Large intestine (tissue), 3 donors: ENCODE data around the gene FARP1. TPM values are rescaled to one million over a fixed set of nuclear protein-coding genes. Genes with fewer than 3 reads are reported as not detected.

Experiments used
- DNase-seq, 2 donors: peaks; one replicate each; pipeline versions ENCODE4 v3.0.0 to v3.0.0-alpha.2; 2013
- H3K27ac ChIP-seq: one replicate; pipeline ENCODE4 v1.5.1; 2013; ENCODE audit warnings: low read length
- H3K27me3 ChIP-seq: 2 replicates; pipeline ENCODE4 v1.6.1; 2013; ENCODE audit warnings: low read length; ENCODE audit not compliant: control insufficient read depth, insufficient read depth
- H3K36me3 ChIP-seq: 2 replicates; pipeline ENCODE4 v1.6.1; 2013; ENCODE audit warnings: low read length; ENCODE audit not compliant: control insufficient read depth, insufficient read depth
- H3K4me1 ChIP-seq: one replicate; pipeline ENCODE4 v1.6.1; 2013; ENCODE audit warnings: low read length; ENCODE audit not compliant: control insufficient read depth, insufficient read depth
- H3K4me3 ChIP-seq: one replicate; pipeline ENCODE4 v1.5.1; 2013; ENCODE audit warnings: low read length
- H3K9me3 ChIP-seq: one replicate; pipeline ENCODE4 v1.6.1; 2013; ENCODE audit warnings: mild to moderate bottlenecking, low read depth, low read length, moderate library complexity; ENCODE audit not compliant: control insufficient read depth
- WGBS: methylation state at CpG from one replicate; pipeline ENCODE4 v1.1.5; 2013; ENCODE audit warnings: low lambda C conversion rate; ENCODE audit not compliant: insufficient coverage; 5-methylcytosine and 5-hydroxymethylcytosine counted together
- polyA plus RNA-seq: library from polyadenylated mRNA; unstranded; fragments of 120-200 nt; gene quantifications from one replicate; pipeline ENCODE4 v1.2.1, GENCODE V29; 2013

The FARP1 gene
- polyA plus RNA-seq, 1 donor, result 27.6 TPM

DNA sequence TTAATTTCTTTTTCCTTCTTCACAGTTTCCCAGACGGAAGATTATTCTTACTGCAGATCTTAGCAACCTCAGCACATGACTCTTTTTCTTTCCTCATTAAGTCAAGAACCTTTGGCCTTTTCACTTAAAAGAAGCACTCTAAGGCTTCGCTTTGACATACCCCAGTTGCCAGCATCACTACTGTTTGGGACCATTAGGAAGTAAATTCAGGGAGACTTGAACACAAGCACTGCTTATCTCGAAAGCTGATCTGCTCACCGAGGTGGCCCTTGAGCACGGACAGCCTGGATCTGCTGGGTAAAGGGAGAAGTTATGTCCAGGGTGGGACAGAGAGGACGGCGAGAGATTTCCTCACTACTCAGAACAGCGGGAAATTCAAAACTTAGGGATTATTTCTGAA lies 185.6 kb downstream of the FARP1 start:
- H3K27ac ChIP-seq, result no peak overlapping the region
- peaks cover 4% of the 10 kb centered on the region for H3K4me1 ChIP-seq
- 56% methylated on average over 1 of the region's 8 CpGs for WGBS
- no peak overlapping the region for H3K4me3 ChIP-seq
- no peaks in the 10 kb centered on the region for H3K36me3 ChIP-seq
- H3K27me3 ChIP-seq, result no peaks in the 10 kb centered on the region
- no peaks in the 10 kb centered on the region for H3K9me3 ChIP-seq
- DNase-seq, result no peak

DNA sequence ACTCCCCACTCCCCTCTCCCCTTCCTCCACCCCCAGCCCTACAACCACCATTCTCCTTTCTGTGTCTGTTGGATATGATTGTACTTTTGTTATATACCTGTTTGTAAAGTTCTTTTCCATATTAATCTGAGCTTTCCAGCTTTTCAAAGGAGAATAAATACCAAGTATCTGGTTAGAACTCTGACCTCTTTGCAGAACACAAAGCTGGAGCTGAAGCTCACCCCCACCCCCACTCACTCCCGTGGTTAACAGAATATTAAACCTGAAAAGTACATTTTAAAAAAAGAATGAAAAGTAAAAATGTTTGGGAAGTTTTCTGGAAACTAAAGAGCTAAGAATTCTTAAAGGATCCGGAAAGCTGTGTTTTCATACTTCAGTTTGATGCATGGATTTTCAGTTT lies 189.3 kb downstream of the FARP1 start:
- Histone ChIP-seq H3K9me3 (no peaks in the 10 kb centered on the region), H3K27ac (no peak overlapping the region), H3K27me3 (no peaks in the 10 kb centered on the region), H3K4me3 (no peak overlapping the region), H3K36me3 (no peaks in the 10 kb centered on the region), H3K4me1 (peaks cover 4% of the 10 kb centered on the region)
- no peak for DNase-seq
- whole genome bisulfite sequencing, result 100% methylated on average over 1 of the region's 2 CpGs

DNA sequence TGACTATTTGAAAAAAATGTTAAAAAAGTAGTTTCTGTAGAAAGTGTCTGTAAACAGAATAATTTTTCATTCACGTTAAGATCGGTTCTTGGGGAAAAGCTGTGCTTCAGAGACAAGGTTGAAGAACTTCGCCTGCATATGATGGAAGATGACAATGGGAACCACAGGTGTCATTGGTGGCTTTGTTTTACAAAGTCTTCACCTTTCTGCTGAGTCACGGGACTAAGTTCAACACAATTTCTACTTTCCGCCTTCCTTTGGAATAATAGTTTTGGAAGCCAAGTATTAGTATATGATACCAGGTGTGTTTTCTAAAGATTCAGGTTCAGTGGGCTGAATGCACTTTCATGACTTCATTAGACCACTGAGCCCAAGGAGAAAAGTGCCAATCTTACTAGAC lies 189.8 kb downstream of the FARP1 start:
- Histone ChIP-seq H3K36me3 (no peaks in the 10 kb centered on the region), H3K9me3 (no peaks in the 10 kb centered on the region), H3K27me3 (no peaks in the 10 kb centered on the region), H3K4me1 (peaks cover 2% of the 10 kb centered on the region), H3K27ac (no peak overlapping the region), H3K4me3 (no peak overlapping the region)
- WGBS, result no CpG with 5 or more reads among the region's 5 CpGs
- no peak for DNase-seq

DNA sequence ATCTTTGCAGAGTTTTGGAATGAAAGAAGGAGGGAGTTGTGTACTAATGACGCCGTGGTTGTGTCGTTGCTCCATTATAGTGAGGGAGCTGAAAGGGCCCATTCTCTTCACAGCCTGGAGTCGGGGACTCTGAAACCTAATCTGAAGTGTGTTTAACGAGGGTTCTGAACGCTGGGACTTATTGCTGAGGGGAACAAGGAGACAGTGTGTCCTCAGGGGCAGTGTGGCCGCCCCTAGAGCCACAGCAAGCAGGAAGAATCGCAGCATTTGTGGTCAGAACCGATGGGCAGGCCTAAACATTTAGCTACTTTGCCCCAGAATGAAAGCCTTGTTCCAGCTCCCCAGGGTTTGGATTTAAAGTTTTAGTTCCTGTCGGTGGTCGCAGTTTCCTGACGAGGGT lies 190.6 kb downstream of the FARP1 start:
- Histone ChIP-seq H3K36me3 (no peaks in the 10 kb centered on the region), H3K27me3 (no peaks in the 10 kb centered on the region), H3K9me3 (no peaks in the 10 kb centered on the region), H3K4me1 (no peaks in the 10 kb centered on the region), H3K27ac (no peak overlapping the region), H3K4me3 (no peak overlapping the region)
- 60% methylated on average over 1 of the region's 12 CpGs for WGBS
- DNase-seq, result no peak

DNA sequence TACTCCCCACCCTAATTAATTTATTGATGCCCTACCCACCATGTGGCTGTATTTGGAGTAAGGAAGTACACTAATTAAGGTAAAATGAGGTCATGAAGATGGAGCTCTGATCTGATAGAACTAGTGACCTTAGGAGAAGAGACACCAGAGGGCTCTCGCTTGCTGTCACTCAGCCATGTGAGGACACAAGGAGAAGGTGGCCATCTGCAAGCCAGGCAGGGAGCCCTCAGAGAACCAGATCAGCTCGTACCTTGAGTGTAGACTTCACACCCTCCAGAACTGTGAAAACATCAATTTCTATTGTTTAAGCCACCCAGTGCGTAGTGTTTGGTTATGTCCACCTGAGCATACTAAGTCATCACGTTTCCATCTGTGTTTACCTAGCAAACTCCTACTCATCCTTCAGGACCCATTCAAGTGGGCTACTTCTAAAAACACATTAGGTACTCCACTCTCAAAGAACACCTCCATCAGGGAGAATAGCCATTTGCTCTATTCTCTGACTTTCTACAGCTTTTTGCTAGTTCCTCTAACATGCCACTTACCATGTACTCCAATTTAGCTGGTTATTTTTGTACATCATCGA lies 191.8 kb downstream of the FARP1 start:
- DNase-seq, result no peak
- H3K36me3 ChIP-seq, result no peaks in the 10 kb centered on the region
- H3K4me1 ChIP-seq, result no peaks in the 10 kb centered on the region
- H3K27me3 ChIP-seq, result no peaks in the 10 kb centered on the region
- no peak overlapping the region for H3K27ac ChIP-seq
- no CpG with 5 or more reads among the region's 5 CpGs for WGBS
- H3K9me3 ChIP-seq, result no peaks in the 10 kb centered on the region
- no peak overlapping the region for H3K4me3 ChIP-seq

DNA sequence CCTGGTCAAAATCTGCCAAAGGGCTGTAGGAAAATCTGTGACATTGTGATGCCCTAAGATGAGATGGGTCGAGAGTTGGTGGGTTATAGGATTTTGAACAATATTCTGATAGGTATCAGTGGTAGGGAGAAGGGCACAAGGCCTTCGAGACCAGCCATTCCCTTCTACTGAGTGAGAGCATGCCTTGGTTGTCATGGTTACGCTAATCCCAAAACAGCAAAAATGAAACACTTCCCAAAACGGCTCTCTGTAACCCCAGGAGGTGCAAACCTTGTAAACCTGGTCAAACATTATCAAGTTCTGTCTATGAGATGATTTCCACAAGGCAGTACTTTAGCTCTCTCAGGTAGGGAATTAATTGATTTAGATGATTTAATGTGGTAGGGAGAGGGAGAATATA lies 192.8 kb downstream of the FARP1 start:
- H3K27me3 ChIP-seq, result no peaks in the 10 kb centered on the region
- no peak overlapping the region for H3K27ac ChIP-seq
- DNase-seq, result no peak
- H3K4me3 ChIP-seq, result no peak overlapping the region
- H3K4me1 ChIP-seq, result no peaks in the 10 kb centered on the region
- no peaks in the 10 kb centered on the region for H3K36me3 ChIP-seq
- no CpG with 5 or more reads among the region's 4 CpGs for WGBS
- H3K9me3 ChIP-seq, result no peaks in the 10 kb centered on the region

DNA sequence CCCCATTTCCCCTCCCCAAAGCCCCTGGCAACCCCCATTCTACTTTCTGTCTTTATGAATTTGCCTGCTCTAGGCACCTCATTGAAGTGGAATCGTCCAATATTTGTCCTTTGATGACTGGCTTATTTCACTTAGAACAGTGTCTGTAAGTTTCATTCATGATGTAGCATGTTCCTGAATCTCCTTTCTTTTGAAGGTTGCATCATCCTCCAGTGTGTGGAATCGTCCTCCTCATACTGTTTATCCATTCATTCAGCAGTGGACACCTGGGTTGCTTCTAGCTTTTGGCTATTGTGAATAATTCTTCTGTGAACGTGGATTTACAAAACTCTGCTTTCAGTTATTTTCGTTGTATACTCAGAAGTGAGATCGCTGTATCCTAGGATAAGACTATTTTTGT lies 195.4 kb downstream of the FARP1 start:
- no peak overlapping the region for H3K27ac ChIP-seq
- H3K4me3 ChIP-seq, result no peak overlapping the region
- no peaks in the 10 kb centered on the region for H3K27me3 ChIP-seq
- DNase-seq, result no peak
- no peaks in the 10 kb centered on the region for H3K9me3 ChIP-seq
- H3K4me1 ChIP-seq, result no peaks in the 10 kb centered on the region
- no peaks in the 10 kb centered on the region for H3K36me3 ChIP-seq
- no CpG with 5 or more reads among the region's 5 CpGs for WGBS

DNA sequence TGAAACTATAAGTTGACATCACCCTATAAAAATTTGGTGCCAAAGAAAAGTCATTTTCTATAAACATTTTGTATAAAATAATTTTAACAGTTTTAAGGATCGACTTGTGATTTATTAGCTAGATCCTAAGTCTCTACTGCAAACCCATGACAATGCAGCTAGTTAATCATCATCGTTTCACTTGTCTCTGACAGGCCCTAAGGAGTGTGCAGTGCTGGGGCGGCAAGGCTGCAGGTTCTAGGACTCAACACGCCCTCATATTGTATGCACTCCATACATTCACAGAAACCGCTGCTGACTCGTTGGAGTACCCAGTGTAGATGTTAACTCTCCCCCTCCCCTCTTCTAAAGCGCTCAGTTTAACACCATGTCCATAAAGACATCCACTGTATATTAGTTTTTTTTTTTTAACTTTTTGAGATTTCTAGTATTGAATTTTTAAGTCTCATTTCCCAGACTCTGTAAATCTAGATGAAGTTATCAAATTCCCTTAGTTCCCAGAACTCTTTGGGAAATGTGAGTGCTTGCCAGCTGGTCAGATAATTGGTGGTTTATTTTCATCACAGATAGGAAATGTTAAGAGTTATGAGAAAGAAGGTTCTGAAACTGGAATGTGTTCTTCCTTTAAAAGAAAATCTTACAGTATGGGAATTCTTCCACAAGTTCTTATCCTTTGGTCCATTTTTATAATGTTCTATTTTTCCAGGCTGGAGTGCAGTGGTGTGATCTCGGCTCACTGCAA lies 197.0 kb downstream of the FARP1 start:
- Histone ChIP-seq H3K4me1 (no peaks in the 10 kb centered on the region), H3K27me3 (no peaks in the 10 kb centered on the region), H3K4me3 (no peak overlapping the region), H3K9me3 (no peaks in the 10 kb centered on the region), H3K36me3 (no peaks in the 10 kb centered on the region), H3K27ac (no peak overlapping the region)
- WGBS, result 93% methylated on average over 4 of the region's 8 CpGs
- no peak for DNase-seq

DNA sequence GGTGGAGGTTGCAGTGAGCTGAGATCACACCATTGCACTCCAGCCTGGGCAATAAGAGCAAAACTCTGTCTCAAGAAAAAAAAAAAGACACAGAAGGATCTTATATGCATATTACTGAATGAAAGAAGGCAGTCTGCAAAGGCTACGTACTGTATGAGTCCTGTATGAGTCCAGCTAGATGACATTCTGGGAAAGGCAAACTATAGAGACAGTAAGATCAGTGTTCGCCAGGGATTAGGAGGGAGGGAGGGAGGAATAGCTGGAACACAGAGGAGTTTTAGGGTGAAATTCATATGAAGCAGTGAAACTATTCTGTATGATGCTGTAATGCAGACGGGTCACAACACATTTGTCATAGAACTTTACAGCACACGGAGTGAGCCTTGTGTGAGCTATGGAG lies 200.1 kb downstream of the FARP1 start:
- peaks cover 5% of the 10 kb centered on the region for H3K36me3 ChIP-seq
- no peak for DNase-seq
- 94% methylated on average over 2 of the region's 4 CpGs for WGBS

DNA sequence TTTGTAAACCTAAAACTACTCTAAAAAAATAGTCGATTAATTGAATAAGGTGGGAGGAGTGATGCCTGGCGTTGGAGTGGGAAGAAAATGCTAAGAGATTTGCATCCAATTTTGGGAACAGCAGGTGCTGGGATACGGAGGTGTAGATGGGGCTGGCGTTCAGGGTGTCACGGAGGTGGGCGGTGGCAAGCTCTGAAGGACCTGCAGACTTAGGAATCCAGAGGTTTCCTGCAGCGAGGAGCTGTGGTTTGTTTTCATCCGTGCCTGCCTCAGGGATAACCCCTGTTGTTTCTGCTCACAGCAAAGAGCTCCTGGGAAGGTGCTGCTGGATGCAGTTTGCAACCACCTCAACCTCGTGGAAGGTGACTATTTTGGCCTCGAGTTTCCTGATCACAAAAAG lies 200.6 kb downstream of the FARP1 start:
- Histone ChIP-seq H3K27me3 (no peaks in the 10 kb centered on the region), H3K36me3 (peaks cover 5% of the 10 kb centered on the region), H3K9me3 (no peaks in the 10 kb centered on the region), H3K4me1 (no peaks in the 10 kb centered on the region), H3K27ac (no peak overlapping the region), H3K4me3 (no peak overlapping the region)
- no peak for DNase-seq
- 85% methylated on average over 2 of the region's 10 CpGs for WGBS

More for the DNA sequence above, 200.1 kb downstream of the FARP1 start:
- H3K9me3 ChIP-seq, result no peaks in the 10 kb centered on the region
- no peak overlapping the region for H3K27ac ChIP-seq
- H3K4me3 ChIP-seq, result no peak overlapping the region
- no peaks in the 10 kb centered on the region for H3K27me3 ChIP-seq
- no peaks in the 10 kb centered on the region for H3K4me1 ChIP-seq

DNA sequence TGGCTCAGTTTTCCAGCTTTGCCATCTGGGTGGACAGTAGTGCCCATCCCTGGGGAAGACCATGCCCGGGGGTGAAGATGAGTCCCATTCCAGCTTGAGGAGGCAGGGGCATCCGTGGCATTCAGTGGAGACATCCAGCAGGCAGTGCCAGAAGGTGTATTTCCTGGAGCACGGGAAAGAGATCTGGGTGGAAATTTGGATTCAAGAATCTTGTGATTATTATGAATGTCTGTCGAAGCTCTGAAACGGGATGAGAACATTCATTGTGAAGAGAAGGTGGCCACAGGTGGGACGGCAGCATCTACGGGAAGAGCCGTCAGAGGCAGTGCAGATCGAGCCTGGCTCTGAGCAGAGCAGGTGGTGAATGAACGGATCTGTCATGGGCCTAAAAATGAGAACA lies 201.5 kb downstream of the FARP1 start:
- Histone ChIP-seq H3K36me3 (peaks cover 5% of the 10 kb centered on the region), H3K4me1 (no peaks in the 10 kb centered on the region), H3K27me3 (no peaks in the 10 kb centered on the region), H3K4me3 (no peak overlapping the region), H3K27ac (no peak overlapping the region), H3K9me3 (no peaks in the 10 kb centered on the region)
- no peak for DNase-seq
- WGBS, result 100% methylated on average over 2 of the region's 10 CpGs
